PC-9 (cell line): ENCODE results near the gene DEFB108B. TPM values are rescaled to one million over a fixed set of nuclear protein-coding genes. Genes with fewer than 3 reads are reported as not detected.
"Not testable (repeated sequence)": the region's sequence is repeated elsewhere in the genome, so short reads cannot be mapped to it uniquely, and the experiment has no call there.

ENCODE experiments used
- BruUV-seq: library from RNA; stranded (reverse); fragments of 400-500 nt; replicated peaks from 2 replicates; lab custom pipeline; 2021; lab: Mats Ljungman, UMichigan
- CTCF ChIA-PET: fragments of 300-600 bp; sonication (Branson Sonifier 250); formaldehyde crosslinking; loops from one replicate; lab custom pipeline; 2022; ENCODE audit warnings: antibody characterized with exemption; lab: Charles Lee
- POLR2A ChIA-PET: fragments of 300-600 bp; sonication (Branson Sonifier 250); formaldehyde crosslinking; loops from one replicate; lab custom pipeline; 2022; ENCODE audit warnings: antibody characterized with exemption; ENCODE audit not compliant: unreplicated experiment; lab: Charles Lee
- DNase-seq, 2 experiments: peaks; one replicate each; pipeline versions ENCODE4 v3.0.0 to v3.0.0-alpha.2; 2015 to 2022; ENCODE audit warnings: mixed read lengths in 1 of 2
- H2AFZ ChIP-seq: fragments of 200-600 bp; sonication (generic); 2 replicates; pipeline ENCODE4 v1.8.1; 2017; ENCODE audit warnings: antibody characterized with exemption
- H3F3A ChIP-seq: fragments of 200-600 bp; sonication (generic); 2 replicates; pipeline ENCODE4 v1.8.1; 2017; ENCODE audit warnings: antibody characterized with exemption, mild to moderate bottlenecking, low read depth; ENCODE audit not compliant: insufficient read depth
- H3K27ac ChIP-seq: fragments of 200-600 bp; sonication (generic); 2 replicates; pipeline ENCODE4 v1.6.1; 2016; ENCODE audit warnings: mixed run types
- H3K27me3 ChIP-seq: fragments of 200-600 bp; sonication (generic); 2 replicates; pipeline ENCODE4 v1.6.1; 2016; ENCODE audit warnings: low read depth, mixed run types; ENCODE audit not compliant: insufficient read depth
- H3K36me3 ChIP-seq: fragments of 200-600 bp; sonication (generic); 2 replicates; pipeline ENCODE4 v1.6.1; 2016; ENCODE audit warnings: low read depth, mixed run types
- H3K4me1 ChIP-seq: fragments of 200-600 bp; sonication (generic); replicated peaks from 2 replicates; pipeline ENCODE4 v1.6.1; 2016; ENCODE audit warnings: mixed run types; ENCODE audit not compliant: insufficient read depth
- H3K4me2 ChIP-seq: fragments of 200-600 bp; sonication (generic); 2 replicates; pipeline ENCODE4 v1.6.1; 2017; ENCODE audit warnings: mixed run types
- H3K4me3 ChIP-seq: fragments of 200-600 bp; sonication (generic); 2 replicates; pipeline ENCODE4 v1.6.1; 2016; ENCODE audit warnings: mixed run types
- H3K79me2 ChIP-seq: fragments of 200-600 bp; sonication (generic); 2 replicates; pipeline ENCODE4 v1.6.1; 2017; ENCODE audit warnings: low read depth, mixed run types
- H3K9me2 ChIP-seq: fragments of 200-600 bp; sonication (generic); 2 replicates; pipeline ENCODE4 v1.8.1; 2017; ENCODE audit warnings: mild to moderate bottlenecking; ENCODE audit not compliant: insufficient read depth
- H3K9me3 ChIP-seq: fragments of 200-600 bp; sonication (generic); 2 replicates; pipeline ENCODE4 v1.8.1; 2016; ENCODE audit warnings: low read depth; ENCODE audit not compliant: insufficient read depth
- H4K20me1 ChIP-seq: fragments of 200-600 bp; sonication (generic); 2 replicates; pipeline ENCODE4 v1.8.1; 2017; ENCODE audit not compliant: insufficient read depth
- intact Hi-C: fragments of 100-400 bp; cut with micrococcal nuclease; formaldehyde crosslinking; loops from one replicate; pipeline ENCODE4 v1.10.0; 2022; ENCODE audit not compliant: unreplicated experiment
- total RNA-seq: library from RNA; stranded (reverse); gene quantifications from 2 replicates; pipeline ENCODE4 v1.2.3, GENCODE V29; 2021
- TF ChIP-seq, protein P1 (sequence below): fragments of 200-600 bp; sonication (generic); conservative IDR thresholded peaks from 2 replicates; pipeline ENCODE4 v1.6.1; 2017; ENCODE audit warnings: mixed run types, antibody characterized with exemption, mild to moderate bottlenecking, moderate library complexity

DEFB108B gene
- total RNA-seq, 1 experiment from 2014 or later: not detected

DNA sequence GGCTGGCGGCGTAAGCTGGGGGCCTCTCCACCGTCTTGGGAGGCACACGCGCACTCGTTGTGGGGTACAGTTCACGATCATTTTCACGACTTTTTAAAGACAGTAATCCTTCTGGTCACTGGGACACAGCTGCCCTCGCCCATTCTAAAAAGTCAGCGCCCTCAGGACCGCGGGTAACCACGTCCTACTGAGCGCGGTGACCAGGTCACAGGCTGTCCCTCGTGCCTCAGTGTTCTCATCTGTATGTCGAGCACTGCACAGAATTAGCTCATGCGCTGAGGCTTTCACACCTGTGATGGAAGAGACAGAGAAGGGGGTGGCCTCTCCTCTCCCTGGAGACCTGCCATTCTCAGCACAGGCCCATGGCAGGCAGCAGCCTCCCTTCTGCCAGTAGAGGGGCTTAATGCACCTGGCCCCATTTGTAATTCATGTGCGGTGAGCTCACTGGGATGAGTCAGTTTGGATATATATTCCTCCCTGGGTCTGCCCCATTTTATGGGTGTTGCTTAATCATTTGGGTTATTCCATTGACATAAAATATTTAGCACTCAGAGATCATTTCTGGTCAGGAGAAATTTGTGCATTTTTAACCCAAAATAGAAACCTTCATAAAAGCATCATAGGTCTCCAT, 45.1 kb upstream of the DEFB108B start:
- CTCF ChIA-PET, H4K20me1 ChIP-seq, H3K36me3 ChIP-seq, H3K9me3 ChIP-seq, H3K27me3 ChIP-seq, H3K9me2 ChIP-seq, H3K79me2 ChIP-seq: not testable (repeated sequence)
- intact Hi-C loops: loop anchor here (5.0 kb wide), 2 partner anchors 139 to 644 kb away; partner anchors contain the start of genes CLPB, RNF121 and XNDC1N
- H3K4me2 ChIP-seq: peak overlapping the region; percentile 71
- TF ChIP-seq, protein P1, sequence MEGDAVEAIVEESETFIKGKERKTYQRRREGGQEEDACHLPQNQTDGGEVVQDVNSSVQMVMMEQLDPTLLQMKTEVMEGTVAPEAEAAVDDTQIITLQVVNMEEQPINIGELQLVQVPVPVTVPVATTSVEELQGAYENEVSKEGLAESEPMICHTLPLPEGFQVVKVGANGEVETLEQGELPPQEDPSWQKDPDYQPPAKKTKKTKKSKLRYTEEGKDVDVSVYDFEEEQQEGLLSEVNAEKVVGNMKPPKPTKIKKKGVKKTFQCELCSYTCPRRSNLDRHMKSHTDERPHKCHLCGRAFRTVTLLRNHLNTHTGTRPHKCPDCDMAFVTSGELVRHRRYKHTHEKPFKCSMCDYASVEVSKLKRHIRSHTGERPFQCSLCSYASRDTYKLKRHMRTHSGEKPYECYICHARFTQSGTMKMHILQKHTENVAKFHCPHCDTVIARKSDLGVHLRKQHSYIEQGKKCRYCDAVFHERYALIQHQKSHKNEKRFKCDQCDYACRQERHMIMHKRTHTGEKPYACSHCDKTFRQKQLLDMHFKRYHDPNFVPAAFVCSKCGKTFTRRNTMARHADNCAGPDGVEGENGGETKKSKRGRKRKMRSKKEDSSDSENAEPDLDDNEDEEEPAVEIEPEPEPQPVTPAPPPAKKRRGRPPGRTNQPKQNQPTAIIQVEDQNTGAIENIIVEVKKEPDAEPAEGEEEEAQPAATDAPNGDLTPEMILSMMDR: 0 out of 2 replicates have a peak, but pooled peaks have one; percentile 12
- POLR2A ChIA-PET: interaction anchor here (0.7 kb wide), 2 partner anchors 324 to 668 kb away, joined by 5 to 12 read pairs; no protein-coding TSS in a partner anchor
- DNase-seq: peak; percentile 47 to 80
- TSS peak; percentile 80 for BruUV-seq
- peaks cover 40% of the 10 kb centered on the region for H3K4me1 ChIP-seq
- H3K4me3 ChIP-seq: peak overlapping the region; percentile 91
- peak overlapping the region; percentile 75 for H2AFZ ChIP-seq
- H3K27ac ChIP-seq: peak overlapping the region; percentile 89
- peaks cover 19% of the 10 kb centered on the region for H3F3A ChIP-seq

DNA sequence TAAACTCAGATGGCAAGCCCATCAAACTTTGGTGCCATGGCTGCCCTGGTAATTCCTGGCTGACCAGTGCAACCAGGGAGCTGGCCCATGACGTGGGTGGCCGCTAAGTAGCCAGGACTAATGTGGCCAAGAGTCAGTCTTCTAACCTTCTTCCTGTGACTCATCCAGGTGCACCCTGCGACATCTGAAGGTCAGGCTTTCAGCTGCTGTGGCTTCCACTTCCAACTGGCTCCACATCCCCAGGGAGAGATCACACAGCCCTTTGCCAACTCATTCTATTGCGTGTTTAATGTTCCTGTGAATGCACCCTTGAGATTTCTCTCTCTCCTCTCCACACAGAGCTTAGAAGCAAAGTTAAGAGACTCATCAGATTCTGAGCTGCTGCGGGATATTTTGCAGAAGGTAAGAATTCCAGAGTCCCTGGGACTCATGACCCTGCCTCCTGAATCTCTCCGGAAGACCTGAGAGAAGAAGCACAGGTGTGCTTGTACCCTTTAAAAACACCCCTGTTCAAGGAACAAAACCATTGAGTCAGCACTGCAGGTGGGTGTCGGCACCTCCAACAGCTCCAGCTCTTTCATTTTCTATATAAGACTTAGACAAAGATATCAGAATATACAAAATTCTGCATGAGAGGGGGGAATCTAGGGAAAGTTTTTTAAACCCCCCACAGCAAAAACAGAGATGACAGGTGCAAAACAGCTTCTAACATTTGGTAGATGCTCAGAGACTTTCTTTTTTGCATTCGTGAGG, 43.4 kb upstream of the DEFB108B start:
- H3K9me3 ChIP-seq, H4K20me1 ChIP-seq, BruUV-seq, H3K79me2 ChIP-seq, POLR2A ChIA-PET, CTCF ChIA-PET, H3K9me2 ChIP-seq, H2AFZ ChIP-seq, H3K4me3 ChIP-seq, H3K36me3 ChIP-seq, H3K27me3 ChIP-seq: not testable (repeated sequence)
- Histone ChIP-seq H3F3A (peaks cover 29% of the 10 kb centered on the region), H3K4me1 (peaks cover 43% of the 10 kb centered on the region), H3K27ac (peak overlapping the region; percentile 89), H3K4me2 (peak overlapping the region; percentile 71)
- peak; percentile 74 to 87 for DNase-seq
- intact Hi-C loops: loop anchor here (5.0 kb wide), 3 partner anchors 138 to 658 kb away; partner anchors contain the start of genes CLPB, RNF121 and XNDC1N

DNA sequence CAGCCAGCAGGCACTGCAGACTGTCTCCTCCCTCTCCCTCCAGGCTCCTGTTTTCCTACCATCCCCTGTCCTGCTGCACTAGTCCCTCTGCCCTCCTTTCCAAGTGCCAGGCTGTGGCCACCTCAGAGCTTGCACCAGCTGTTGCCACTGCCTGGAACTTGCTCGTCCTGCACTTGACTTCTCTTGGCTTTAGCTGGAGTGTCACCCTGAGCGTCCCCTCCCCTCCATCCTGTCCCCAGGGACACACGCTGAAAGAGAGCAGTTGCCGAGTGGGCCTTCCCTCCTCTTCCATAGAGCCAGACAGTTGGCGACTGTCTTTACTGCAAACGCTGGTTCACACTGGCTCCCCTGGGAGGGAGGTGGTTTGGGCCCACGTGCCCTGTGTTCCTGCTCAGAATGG, 41.9 kb upstream of the DEFB108B start:
- H3K4me2 ChIP-seq, H4K20me1 ChIP-seq, H2AFZ ChIP-seq, POLR2A ChIA-PET, H3K4me3 ChIP-seq, DNase-seq, H3K27ac ChIP-seq, H3K9me2 ChIP-seq, CTCF ChIA-PET, H3K27me3 ChIP-seq, H3K36me3 ChIP-seq, H3K9me3 ChIP-seq, H3K79me2 ChIP-seq, BruUV-seq: not testable (repeated sequence)
- intact Hi-C loops: loop anchor here (5.0 kb wide), 1 partner anchor 656 kb away; no protein-coding TSS in a partner anchor
- Histone ChIP-seq H3K4me1 (peaks cover 47% of the 10 kb centered on the region), H3F3A (peaks cover 29% of the 10 kb centered on the region)

DNA sequence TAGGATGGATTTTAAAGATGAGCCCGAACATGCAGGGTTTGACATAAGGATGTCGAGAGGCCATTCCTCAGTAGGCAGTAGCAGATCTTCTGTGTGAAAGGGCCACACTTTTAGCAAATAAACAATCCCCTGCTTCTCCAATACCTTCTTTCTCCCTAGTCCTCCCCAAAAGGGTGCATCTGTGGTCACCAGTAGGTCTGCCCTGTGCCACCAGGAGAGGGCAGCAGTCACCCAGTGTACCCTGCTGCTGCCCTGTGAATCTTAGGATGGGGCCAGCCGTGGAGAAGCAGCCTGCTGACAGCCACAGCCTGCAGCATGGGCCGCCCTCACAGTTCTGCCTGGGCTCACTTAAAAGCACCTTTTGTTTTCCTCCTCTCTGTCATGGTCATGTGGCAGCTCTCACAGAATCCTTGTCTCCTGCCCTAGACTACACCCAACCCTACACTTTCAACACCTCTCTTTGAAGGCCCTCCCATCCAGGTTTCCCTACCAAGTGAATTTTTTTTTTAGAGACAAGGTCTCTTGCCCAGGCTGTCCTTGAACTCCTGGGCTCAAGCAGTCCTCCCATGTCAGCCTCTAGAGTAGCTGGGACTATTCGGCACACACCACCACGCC, 40.3 kb upstream of the DEFB108B start:
- H3K27ac ChIP-seq, H3K79me2 ChIP-seq, H3K9me3 ChIP-seq, H3K27me3 ChIP-seq, H2AFZ ChIP-seq, H3K4me2 ChIP-seq, BruUV-seq, POLR2A ChIA-PET, H3K36me3 ChIP-seq, H3K4me3 ChIP-seq, H4K20me1 ChIP-seq, H3K9me2 ChIP-seq: not testable (repeated sequence)
- Histone ChIP-seq H3F3A (peaks cover 29% of the 10 kb centered on the region), H3K4me1 (peaks cover 44% of the 10 kb centered on the region)
- TF ChIP-seq, protein P1: peak; percentile 85
- peak; percentile 35 to 70 for DNase-seq
- intact Hi-C loops: loop anchor here (5.0 kb wide), 1 partner anchor 655 kb away; no protein-coding TSS in a partner anchor
- CTCF ChIA-PET: interaction anchor here (0.6 to 0.7 kb wide), 2 partner anchors 121 to 300 kb away, joined by 5 read pairs; no protein-coding TSS in a partner anchor

DNA sequence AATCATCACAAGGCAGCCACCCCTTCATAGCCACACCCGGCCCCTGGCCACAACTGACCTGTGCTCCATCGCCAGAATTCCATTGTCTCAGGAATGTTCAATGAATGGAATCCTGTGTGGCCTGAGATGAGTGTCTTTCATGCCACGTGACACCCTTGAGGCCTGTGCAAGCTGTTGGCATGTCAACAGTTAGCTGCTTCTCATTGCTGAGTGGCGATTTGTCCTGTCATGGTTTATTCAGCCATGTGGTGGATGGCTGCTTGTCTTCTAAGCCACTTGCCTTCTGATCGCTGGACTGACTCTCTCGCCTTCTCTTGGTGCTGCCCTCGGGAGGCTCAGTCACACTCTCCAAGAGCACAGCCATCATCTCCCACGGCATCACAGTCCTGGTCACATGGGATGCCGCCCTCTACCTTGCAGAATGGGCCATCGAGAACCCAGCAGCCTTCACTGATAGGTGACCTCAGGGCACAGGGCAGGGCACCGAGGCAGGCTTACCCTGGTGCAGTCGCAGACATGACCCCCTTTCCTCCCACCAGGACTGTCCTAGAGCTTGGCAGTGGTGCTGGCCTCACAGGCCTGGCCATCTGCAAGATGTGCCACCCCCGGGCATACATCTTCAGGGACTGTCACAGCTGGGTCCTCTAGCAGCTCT, 38.5 kb upstream of the DEFB108B start:
- H3K4me1 ChIP-seq: peaks cover 30% of the 10 kb centered on the region
- H3K27ac ChIP-seq, H3K4me3 ChIP-seq, H3K4me2 ChIP-seq, H4K20me1 ChIP-seq, H3K27me3 ChIP-seq, H3K36me3 ChIP-seq, H3K9me2 ChIP-seq, H3K79me2 ChIP-seq, H2AFZ ChIP-seq, BruUV-seq, POLR2A ChIA-PET, CTCF ChIA-PET, H3K9me3 ChIP-seq: not testable (repeated sequence)
- intact Hi-C loops: loop anchor here (5.0 kb wide), 1 partner anchor 653 kb away; no protein-coding TSS in a partner anchor
- H3F3A ChIP-seq: peaks cover 17% of the 10 kb centered on the region
- DNase-seq: peak; percentile 88 to 90
